Esophagus squamous epithelium (tissue), 5 donors: ENCODE measurements around the gene ZNF597. TPM values are rescaled to one million over a fixed set of nuclear protein-coding genes. Genes with fewer than 3 reads are reported as not detected.

Experiments
- DNase-seq: peaks from one replicate; lab custom pipeline; 2025; lab: John Stamatoyannopoulos, UW
- H3K27ac ChIP-seq, 4 donors: fragments of 200-600 bp; sonication (generic); one replicate each; pipeline ENCODE4 v1.5.1; 2016 to 2019; ENCODE audit warnings: mild to moderate bottlenecking in 1 of 4
- H3K27me3 ChIP-seq, 4 donors: fragments of 200-600 bp; sonication (generic); 1 replicate in 3 of 4; 2 replicates in 1 of 4; pipeline versions ENCODE4 v1.5.1 to v1.6.0; 2017 to 2021; ENCODE audit warnings: antibody characterized with exemption in 1 of 4
- H3K36me3 ChIP-seq, 3 donors: fragments of 200-600 bp; sonication (generic); one replicate each; pipeline ENCODE4 v1.5.1; 2016 to 2019
- H3K4me1 ChIP-seq, 3 donors: fragments of 200-600 bp; sonication (generic); one replicate each; pipeline ENCODE4 v1.5.1; 2017 to 2019
- H3K4me3 ChIP-seq, 4 donors: fragments of 200-600 bp; sonication (generic); 1 replicate in 3 of 4; 2 replicates in 1 of 4; pipeline ENCODE4 v1.5.1; 2016 to 2019; ENCODE audit warnings: mild to moderate bottlenecking in 2 of 4, moderate library complexity in 1 of 4
- H3K9me3 ChIP-seq, 3 donors: fragments of 200-600 bp; sonication (generic); one replicate each; pipeline ENCODE4 v1.5.1; 2016 to 2019
- CTCF ChIP-seq, 6 experiments: fragments of 450-650 bp in 4 of 6; fragments of 200-600 bp in 2 of 6; sonication (generic) in 2 of 6; IDR thresholded peaks; one replicate each; pipeline ENCODE4 v1.5.1; 2016 to 2019; ENCODE audit warnings: antibody characterized with exemption in 6 of 6, mild to moderate bottlenecking in 4 of 6, moderate library complexity in 4 of 6
- POLR2A ChIP-seq, 4 donors: fragments of 450-650 bp; IDR thresholded peaks; one replicate each; pipeline ENCODE4 v1.6.1; 2017; ENCODE audit warnings: antibody characterized with exemption in 4 of 4, mild to moderate bottlenecking in 4 of 4, moderate library complexity in 3 of 4
- WGBS, 2 donors: methylation state at CpG; one replicate each; pipeline ENCODE4 v1.1.5; 2018; 5-methylcytosine and 5-hydroxymethylcytosine counted together
- intact Hi-C: fragments of 100-400 bp; cut with DNase I; formaldehyde crosslinking; loops from one replicate; pipeline ENCODE4 v1.15.0; 2022
- small RNA-seq, 4 donors: library from RNA; depleted of rRNA; stranded (forward); fragments of <200 nt; gene quantifications; one replicate each; pipeline ENCODE3, GENCODE V24; 2016
- total RNA-seq, 4 donors: library from RNA; depleted of rRNA; stranded (reverse); fragments of >200 nt; gene quantifications; one replicate each; pipeline ENCODE4 v1.1.0, GENCODE V29; 2016
- donor health status: DM: yes; HTN: yes; CAD: no.

Gene ZNF597
- total RNA-seq, 4 donors from 2014 or later = 0.68 to 2.1 (median 1.0) TPM

- H3K4me3 ChIP-seq = no peak overlapping the region
- no peak overlapping the region for H3K27ac ChIP-seq
- 95 to 98% methylated on average over 6 of the region's 6 CpGs for WGBS, 2 donors
- no peak for DNase-seq
- H3K9me3 ChIP-seq = peaks cover 0 to 90% (median 81%) of the 10 kb centered on the region in 3 donors
- intact Hi-C loops = no loop called here
- peaks cover 38 to 92% (median 47%) of the 10 kb centered on the region in 3 donors for H3K36me3 ChIP-seq
- H3K27me3 ChIP-seq = no peaks in the 10 kb centered on the region
- no peak for TF ChIP-seq CTCF (IDR thresholded peaks at IDR 0.05)
- no peak for TF ChIP-seq POLR2A (IDR thresholded peaks at IDR 0.05)
- no peaks in the 10 kb centered on the region for H3K4me1 ChIP-seq
Observed at GRCh38 chr16:3388325-3388724, 55.0 kb downstream of the ZNF597 start.

- H3K27me3 ChIP-seq = no peaks in the 10 kb centered on the region
- peaks cover 15 to 93% (median 78%) of the 10 kb centered on the region in 3 donors for H3K9me3 ChIP-seq
- TF ChIP-seq POLR2A (IDR thresholded peaks at IDR 0.05) = no peak
- no peak for TF ChIP-seq CTCF (IDR thresholded peaks at IDR 0.05)
- no peak overlapping the region for H3K27ac ChIP-seq
- H3K36me3 ChIP-seq = peaks cover 24 to 78% (median 38%) of the 10 kb centered on the region in 3 donors
- DNase-seq = no peak
- no peaks in the 10 kb centered on the region for H3K4me1 ChIP-seq
- 93 to 98% methylated on average over 6 to 7 of the region's 10 CpGs for WGBS, 2 donors
- peak overlapping the region in 1 of 4 donors; percentile 34 for H3K4me3 ChIP-seq
- intact Hi-C loops = no loop called here
Observed at GRCh38 chr16:3383045-3383448, 60.3 kb downstream of the ZNF597 start.

Small RNA genes lying within 50 kb of the gene (small RNA-seq; reads per million reads assigned to genes)
- 0 reads per million in 4 donors for gene MIR6126

Other genes with a start within 250 kb of the ZNF597 start
- gene ZNF200, start 208.3 kb downstream of the ZNF597 start, total RNA-seq = 10 to 100 TPM in 1 of 4 donors, 1 to 10 TPM in 3; 4.3 to 10.1 (median 4.6) TPM
- 1 to 10 TPM in 3 of 4 donors, under 1 TPM in 1; 0.38 to 2.8 (median 1.5) TPM for gene MEFV, start 186.9 kb downstream of the ZNF597 start, total RNA-seq
- gene ZNF263, start 160.0 kb downstream of the ZNF597 start, total RNA-seq = 10 to 100 TPM; 15.7 to 40.1 (median 24.1) TPM
- gene TIGD7, start 138.1 kb downstream of the ZNF597 start, total RNA-seq = 1 to 10 TPM in 2 of 4 donors, under 1 TPM in 2; 0.38 to 4.0 (median 0.96) TPM
- gene ZNF75A, start 138.0 kb downstream of the ZNF597 start, total RNA-seq = 10 to 100 TPM; 10.6 to 24.6 (median 18.1) TPM
- not detected for gene OR2C1, start 87.6 kb downstream of the ZNF597 start, total RNA-seq
- gene ZSCAN32, start 42.5 kb downstream of the ZNF597 start, total RNA-seq = 10 to 100 TPM in 2 of 4 donors, 1 to 10 TPM in 2; 7.2 to 18.1 (median 11.3) TPM
- gene ZNF174, start 42.3 kb downstream of the ZNF597 start, total RNA-seq = 10 to 100 TPM in 1 of 4 donors, 1 to 10 TPM in 3; 5.8 to 13.0 (median 9.3) TPM
- 10 to 100 TPM; 21.0 to 31.6 (median 23.7) TPM for gene NAA60, start 176 bp upstream of the ZNF597 start, total RNA-seq
- gene C16orf90, start 52.0 kb upstream of the ZNF597 start, total RNA-seq = not detected
- gene CLUAP1, start 57.5 kb upstream of the ZNF597 start, total RNA-seq = 10 to 100 TPM in 1 of 4 donors, 1 to 10 TPM in 3; 1.6 to 20.1 (median 5.6) TPM
- gene NLRC3, start 133.9 kb upstream of the ZNF597 start, total RNA-seq = 1 to 10 TPM in 3 of 4 donors, under 1 TPM in 1; 0.70 to 4.0 (median 1.8) TPM
- gene SLX4, start 168.1 kb upstream of the ZNF597 start, total RNA-seq = 1 to 10 TPM; 3.1 to 5.6 (median 3.9) TPM
- gene DNASE1, start 211.2 kb upstream of the ZNF597 start, total RNA-seq = 10 to 100 TPM in 2 of 4 donors, 1 to 10 TPM in 2; 5.7 to 13.4 (median 9.9) TPM